Heart right ventricle (tissue), 16 donors: ENCODE results near the gene ZNF778. TPM values are rescaled to one million over a fixed set of nuclear protein-coding genes. Genes with fewer than 3 reads are reported as not detected.

ENCODE experiments used
- ATAC-seq, 8 donors: fragments of 200-7000 bp; cut with Tn5 transposase; one replicate each; pipeline ENCODE4 v1.9.1; 2020; ENCODE audit warnings: mild to moderate bottlenecking in 8 of 8, moderate library complexity in 8 of 8, moderate number of reproducible peaks in 1 of 8
- DNase-seq, 2 donors: peaks; one replicate each; pipeline ENCODE4 v3.0.0-alpha.2; 2020
- H3K27ac ChIP-seq, 10 donors: fragments of 200-600 bp; sonication (generic) in 2 of 10; one replicate each; pipeline versions ENCODE4 v1.5.0 to v1.8.0; 2020 to 2022; ENCODE audit warnings: mild to moderate bottlenecking in 3 of 10
- H3K27me3 ChIP-seq, 7 donors: fragments of 200-600 bp; one replicate each; pipeline ENCODE4 v1.8.0; 2021 to 2022; ENCODE audit warnings: mild to moderate bottlenecking in 2 of 7
- H3K36me3 ChIP-seq, 9 donors: fragments of 200-600 bp; sonication (generic) in 1 of 9; one replicate each; pipeline versions ENCODE4 v1.5.0 to v1.8.0; 2020 to 2022; ENCODE audit warnings: mild to moderate bottlenecking in 2 of 9
- H3K4me1 ChIP-seq, 9 donors: fragments of 200-600 bp; sonication (generic) in 1 of 9; one replicate each; pipeline versions ENCODE4 v1.5.0 to v1.8.0; 2020 to 2022; ENCODE audit warnings: mild to moderate bottlenecking in 4 of 9
- H3K4me3 ChIP-seq, 10 donors: fragments of 200-600 bp; sonication (generic) in 2 of 10; one replicate each; pipeline versions ENCODE4 v1.5.0 to v1.8.0; 2020 to 2022; ENCODE audit warnings: mild to moderate bottlenecking in 7 of 10, moderate library complexity in 2 of 10
- H3K9me3 ChIP-seq, 11 donors: fragments of 200-600 bp in 10 of 11; sonication (generic) in 2 of 11; one replicate each; pipeline versions ENCODE4 v1.5.0 to v1.8.0; 2013 to 2022; ENCODE audit warnings: mild to moderate bottlenecking in 2 of 11, control low read depth in 1 of 11, moderate library complexity in 1 of 11
- CTCF ChIP-seq, 9 donors: fragments of 200-600 bp; sonication (generic) in 2 of 9; IDR thresholded peaks; one replicate each; pipeline versions ENCODE4 v1.5.0 to v1.8.0; 2021 to 2022; ENCODE audit warnings: antibody characterized with exemption in 9 of 9, mild to moderate bottlenecking in 5 of 9, moderate library complexity in 1 of 9
- WGBS, 2 donors: extraction: QIAGEN DNeasy Blood & Tissue Kit; methylation state at CpG; one replicate each; pipeline ENCODE4 v1.1.7; 2013; ENCODE audit warnings: inconsistent platforms in 1 of 2; 5-methylcytosine and 5-hydroxymethylcytosine counted together
- intact Hi-C, 10 donors: fragments of 100-400 bp; cut with DNase I; formaldehyde crosslinking; loops; one replicate each; pipeline versions ENCODE4 v1.11.1 to v1.14.2; 2022
- polyA plus RNA-seq, 2 donors: library from polyadenylated mRNA; stranded (reverse); fragments of 200-250 nt; gene quantifications; one replicate each; pipeline ENCODE4 v1.2.3, GENCODE V29; 2013
- total RNA-seq, 10 donors: library from RNA; stranded (reverse); fragmentation: NEBNext Ultra II Directional in 3 of 10; extraction: Animal tissue kit (Norgen Biotek cat#: 25700) in 3 of 10; gene quantifications; one replicate each; pipeline versions ENCODE4 v1.2.1 to v1.2.4, GENCODE V29; 2021 to 2023
- donor health status: Arrhythmogenic right ventricular cardiomyopathy.
- donor health status: ischemic (EF 13 %, LVEDD 7.1; RV severe dilation, severe dysfunction).
- donor health status: healthy with polysubstance abuse.
- donor health status: DM: no; HTN: yes; CAD: no.
- donor health status: DM: no; HTN: no; CAD: no.
- donor health status: ischemic (EF 25% LVEDD 6.9; RV normal size, moderate dysfunction).
- donor health status: ischemic (EF 25% LVEDD 5.7; RV mildly dilated, moderate dysfunction).
- donor health status: healthy.
- donor health status: DM: yes; HTN: yes; CAD: no.
- donor health status: Ischemic cardiomyopathy.
- donor health status: ischemic (EF 35%, LVEDD 5.7; RV mildly dilated, moderate dysfunction).
- donor health status: nonischemic (EF 11% LVEDD 7.7; RV severe dilation, severe dysfunction).
- donor health status: DM: yes; HTN: yes; CAD: no.
- donor health status: PGD.
- donor health status: ischemic (EF 29% LVEDD 5.4; RV normal size, mild dysfunction).
- donor health status: nonischemic (EF 23%, LVEDD 6.1; RV moderate dilation, normal function).

Gene ZNF778
- total and polyA plus RNA-seq, 12 donors, result 1.7 to 11.3 (median 8.2) TPM

GRCh38 chr16:89175280-89176146, 42.0 kb upstream of the ZNF778 start:
- DNase-seq (no peak), ATAC-seq (no peak)
- no peak overlapping the region for H3K4me3 ChIP-seq
- peaks cover 7 to 68% (median 52%) of the 10 kb centered on the region in 7 donors for H3K27me3 ChIP-seq
- H3K9me3 ChIP-seq, result no peaks in the 10 kb centered on the region
- H3K36me3 ChIP-seq, result no peaks in the 10 kb centered on the region
- no peak overlapping the region for H3K27ac ChIP-seq
- WGBS, 2 donors, result 57 to 63% methylated on average over 20 of the region's 20 CpGs
- intact Hi-C loops, result loop anchor here in 1 of 10 donors (10.0 kb wide), 1 partner anchor 361 kb away; the partner anchor contains the start of gene APRT
- H3K4me1 ChIP-seq, result peaks cover 0 to 14% (median 8%) of the 10 kb centered on the region in 9 donors
- TF ChIP-seq CTCF (IDR thresholded peaks at IDR 0.05), result no peak

GRCh38 chr16:89176147-89176690, 41.3 kb upstream of the ZNF778 start:
- peaks cover 0 to 7% (median under 1%) of the 10 kb centered on the region in 9 donors for H3K4me1 ChIP-seq
- no peak for DNase-seq
- no peak overlapping the region for H3K4me3 ChIP-seq
- no peaks in the 10 kb centered on the region for H3K36me3 ChIP-seq
- WGBS, 2 donors, result 81 to 83% methylated on average over 27 of the region's 27 CpGs
- TF ChIP-seq CTCF (IDR thresholded peaks at IDR 0.05), result no peak
- peaks cover 7 to 68% (median 51%) of the 10 kb centered on the region in 7 donors for H3K27me3 ChIP-seq
- H3K27ac ChIP-seq, result no peak overlapping the region
- H3K9me3 ChIP-seq, result no peaks in the 10 kb centered on the region
- intact Hi-C loops, result loop anchor here in 1 of 10 donors (10.0 kb wide), 1 partner anchor 361 kb away; the partner anchor contains the start of gene APRT
- no peak for ATAC-seq

- no peak overlapping the region for H3K27ac ChIP-seq
- intact Hi-C loops, result loop anchor here in 1 of 10 donors (10.0 kb wide), 1 partner anchor 362 kb away; the partner anchor contains the start of gene APRT
- H3K4me1 ChIP-seq, result peaks cover 0 to 2% (median 0%) of the 10 kb centered on the region in 9 donors
- ATAC-seq (no peak), DNase-seq (no peak)
- WGBS, 2 donors, result 84 to 89% methylated on average over 9 of the region's 9 CpGs
- peaks cover 7 to 69% (median 49%) of the 10 kb centered on the region in 7 donors for H3K27me3 ChIP-seq
- no peak for TF ChIP-seq CTCF (IDR thresholded peaks at IDR 0.05)
- no peaks in the 10 kb centered on the region for H3K9me3 ChIP-seq
- no peak overlapping the region for H3K4me3 ChIP-seq
- no peaks in the 10 kb centered on the region for H3K36me3 ChIP-seq
These were observed 40.8 kb upstream of the ZNF778 start for GRCh38 chr16:89176717-89177116.

- no peak for TF ChIP-seq CTCF (IDR thresholded peaks at IDR 0.05)
- no peaks in the 10 kb centered on the region for H3K4me1 ChIP-seq
- no peaks in the 10 kb centered on the region for H3K36me3 ChIP-seq
- no peak overlapping the region for H3K4me3 ChIP-seq
- 74 to 75% methylated on average over 12 of the region's 12 CpGs for WGBS, 2 donors
- DNase-seq (no peak), ATAC-seq (no peak)
- H3K27ac ChIP-seq, result no peak overlapping the region
- intact Hi-C loops, result loop anchor here in 1 of 10 donors (10.0 kb wide), 1 partner anchor 363 kb away; the partner anchor contains the start of gene APRT
- peaks cover 7 to 62% (median 42%) of the 10 kb centered on the region in 7 donors for H3K27me3 ChIP-seq
- no peaks in the 10 kb centered on the region for H3K9me3 ChIP-seq
These were observed 40.0 kb upstream of the ZNF778 start for GRCh38 chr16:89177501-89177900.
